ENCODE data around the gene NELL2. TPM values are rescaled to one million over a fixed set of nuclear protein-coding genes. Genes with fewer than 3 reads are reported as not detected.
"Not testable (repeated sequence)": the region's sequence is repeated elsewhere in the genome, so short reads cannot be mapped to it uniquely, and the experiment has no call there.

NELL2 gene
- total RNA-seq, 4 donors from 2014 or later: 2.6 to 32.3 (median 11.9) TPM

DNA sequence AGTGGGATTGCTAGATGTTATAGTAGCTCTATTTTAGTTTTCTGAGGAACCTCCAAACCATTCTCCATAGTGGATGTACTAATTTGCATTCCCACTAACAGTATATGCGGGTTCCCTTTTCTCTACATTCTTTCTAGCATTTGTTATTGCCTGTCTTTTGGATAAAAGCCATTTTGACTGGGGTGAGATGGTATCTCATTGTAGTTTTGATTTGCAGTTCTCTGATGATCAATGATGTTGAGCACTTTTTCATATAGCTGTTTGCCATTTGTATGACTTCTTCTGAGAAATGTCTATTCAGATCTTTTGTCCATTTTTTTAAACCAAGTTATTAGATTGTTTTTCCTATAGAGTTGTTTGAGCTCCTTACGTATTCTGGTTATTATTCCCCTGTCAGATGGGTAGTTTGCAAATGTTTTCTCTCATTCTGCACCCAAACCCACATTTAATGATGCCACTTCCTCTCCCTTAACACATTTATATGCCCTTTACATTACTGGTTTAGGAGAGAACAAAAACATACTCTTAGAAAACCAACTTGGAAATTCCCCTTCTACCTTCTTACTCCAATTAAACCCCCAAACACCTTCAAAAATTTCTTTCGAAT, 48.2 kb downstream of the NELL2 start:
- no peak for TF ChIP-seq POLR2A (IDR thresholded peaks at IDR 0.05)
- TF ChIP-seq, protein P1, sequence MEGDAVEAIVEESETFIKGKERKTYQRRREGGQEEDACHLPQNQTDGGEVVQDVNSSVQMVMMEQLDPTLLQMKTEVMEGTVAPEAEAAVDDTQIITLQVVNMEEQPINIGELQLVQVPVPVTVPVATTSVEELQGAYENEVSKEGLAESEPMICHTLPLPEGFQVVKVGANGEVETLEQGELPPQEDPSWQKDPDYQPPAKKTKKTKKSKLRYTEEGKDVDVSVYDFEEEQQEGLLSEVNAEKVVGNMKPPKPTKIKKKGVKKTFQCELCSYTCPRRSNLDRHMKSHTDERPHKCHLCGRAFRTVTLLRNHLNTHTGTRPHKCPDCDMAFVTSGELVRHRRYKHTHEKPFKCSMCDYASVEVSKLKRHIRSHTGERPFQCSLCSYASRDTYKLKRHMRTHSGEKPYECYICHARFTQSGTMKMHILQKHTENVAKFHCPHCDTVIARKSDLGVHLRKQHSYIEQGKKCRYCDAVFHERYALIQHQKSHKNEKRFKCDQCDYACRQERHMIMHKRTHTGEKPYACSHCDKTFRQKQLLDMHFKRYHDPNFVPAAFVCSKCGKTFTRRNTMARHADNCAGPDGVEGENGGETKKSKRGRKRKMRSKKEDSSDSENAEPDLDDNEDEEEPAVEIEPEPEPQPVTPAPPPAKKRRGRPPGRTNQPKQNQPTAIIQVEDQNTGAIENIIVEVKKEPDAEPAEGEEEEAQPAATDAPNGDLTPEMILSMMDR (IDR thresholded peaks at IDR 0.05): no peak
- intact Hi-C loops (cut with DNase I; ENCODE audit: low total_unique reads): no loop called here
- H3K4me3 ChIP-seq (ENCODE audit: low read depth, poor library complexity, severe bottlenecking): no peak overlapping the region
- WGBS, 2 donors: 74 to 81% methylated on average over 3 of the region's 3 CpGs
- no peak for DNase-seq (ENCODE audit: low spot score in 2 of 2)

DNA sequence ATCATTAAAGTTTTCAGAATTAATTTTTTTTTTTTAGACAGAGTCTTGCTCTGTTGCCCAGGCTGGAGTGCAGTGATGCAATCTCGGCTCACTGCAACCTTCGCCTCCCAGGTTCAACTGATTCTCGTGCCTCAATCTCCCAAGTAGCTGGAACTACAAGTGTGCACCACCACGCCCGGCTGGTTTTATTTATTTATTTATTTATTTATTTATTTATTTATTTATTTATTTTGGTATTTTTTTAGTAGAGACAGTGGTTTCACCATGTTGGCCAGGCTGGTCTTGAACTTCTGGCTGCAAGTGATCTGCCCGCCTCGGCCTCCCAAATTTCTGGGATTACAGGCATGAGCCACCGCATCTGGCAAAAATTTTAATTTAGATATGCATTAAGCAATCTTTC, 54.4 kb downstream of the NELL2 start:
- intact Hi-C loops (cut with DNase I; ENCODE audit: low total_unique reads); DNase-seq (ENCODE audit: low spot score in 2 of 2): not testable (repeated sequence)
- 93 to 97% methylated on average over 8 of the region's 8 CpGs for WGBS, 2 donors

DNA sequence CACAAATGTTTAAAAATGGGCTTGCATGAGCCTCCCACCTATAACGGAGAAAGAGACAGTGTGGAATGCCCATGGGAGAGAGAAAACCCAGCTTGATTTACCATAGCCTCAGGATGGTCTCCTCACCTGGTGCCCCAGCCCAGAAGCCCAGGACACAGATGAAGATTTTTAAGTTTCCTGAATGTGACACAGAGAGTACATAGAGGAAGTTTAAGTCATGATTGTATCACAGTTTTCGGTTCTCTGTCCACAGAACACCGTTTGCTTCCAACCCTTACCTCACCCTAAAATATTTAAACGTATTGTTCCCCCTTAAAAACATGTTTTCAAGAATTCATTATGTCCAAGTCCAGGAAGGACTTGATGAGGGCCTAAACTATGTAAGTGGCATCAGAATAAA, 56.2 kb downstream of the NELL2 start:
- TF ChIP-seq POLR2A (IDR thresholded peaks at IDR 0.05): no peak
- TF ChIP-seq, protein P1 (IDR thresholded peaks at IDR 0.05): no peak
- WGBS, 2 donors: 80 to 88% methylated on average over 4 of the region's 4 CpGs
- no peak overlapping the region for H3K4me3 ChIP-seq (ENCODE audit: low read depth, poor library complexity, severe bottlenecking)
- no peak for DNase-seq (ENCODE audit: low spot score in 2 of 2)
- intact Hi-C loops (cut with DNase I; ENCODE audit: low total_unique reads): no loop called here

More for the DNA sequence above, 54.4 kb downstream of the NELL2 start:
- not testable (repeated sequence) for H3K4me3 ChIP-seq (ENCODE audit: low read depth, poor library complexity, severe bottlenecking)

DNA sequence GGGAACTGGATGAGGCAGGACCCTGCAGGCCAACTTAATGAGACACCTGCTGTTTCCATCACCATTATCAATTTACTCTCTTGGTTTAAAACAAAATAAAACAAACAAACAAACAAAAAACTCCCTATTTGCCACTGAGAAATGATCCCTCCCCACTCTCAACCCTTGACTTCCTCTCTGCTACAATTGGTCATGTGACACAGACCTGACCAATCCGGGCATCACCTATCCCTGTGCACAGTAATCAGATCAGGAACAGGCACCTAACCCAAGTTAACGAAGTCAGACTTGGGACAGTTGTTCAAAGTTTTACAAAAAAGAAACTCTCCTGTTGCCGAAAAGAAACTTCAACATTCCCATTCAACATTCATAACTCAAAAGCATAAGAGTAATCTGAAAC, 58.4 kb downstream of the NELL2 start:
- no peak for DNase-seq (ENCODE audit: low spot score in 2 of 2)
- WGBS, 2 donors: 92 to 93% methylated on average over 3 of the region's 3 CpGs
- TF ChIP-seq, protein P1 (IDR thresholded peaks at IDR 0.05): no peak
- no peak for TF ChIP-seq POLR2A (IDR thresholded peaks at IDR 0.05)
- intact Hi-C loops (cut with DNase I; ENCODE audit: low total_unique reads): no loop called here
- no peak overlapping the region for H3K4me3 ChIP-seq (ENCODE audit: low read depth, poor library complexity, severe bottlenecking)

DNA sequence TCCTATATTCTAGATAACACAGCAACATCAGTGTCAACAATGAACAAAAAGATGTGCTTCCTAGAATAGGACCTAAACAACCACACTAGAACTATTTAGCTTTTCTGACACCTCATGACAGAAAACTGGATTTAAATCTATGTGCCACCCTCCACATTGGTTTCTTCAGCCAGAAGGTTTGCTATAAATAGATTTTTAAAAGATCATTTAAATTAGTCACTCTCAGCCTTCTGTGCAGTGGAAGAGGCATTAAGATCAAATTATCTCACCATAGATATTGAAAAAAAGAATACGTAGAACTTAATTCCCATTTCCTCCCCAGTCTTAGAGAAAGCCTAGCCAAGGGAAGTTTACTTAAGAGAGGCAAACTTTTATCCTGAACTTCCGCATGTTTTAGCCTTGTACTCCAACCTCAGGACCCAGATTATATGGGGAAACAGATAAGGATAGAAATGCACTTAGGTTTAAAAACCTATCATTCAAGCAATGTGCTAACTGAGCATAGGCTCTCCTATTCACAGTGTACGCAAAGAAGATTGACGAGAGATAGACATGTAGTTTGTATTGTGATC, 59.6 kb downstream of the NELL2 start:
- intact Hi-C loops (cut with DNase I; ENCODE audit: low total_unique reads): no loop called here
- H3K4me3 ChIP-seq (ENCODE audit: low read depth, poor library complexity, severe bottlenecking): no peak overlapping the region
- no peak for TF ChIP-seq POLR2A (IDR thresholded peaks at IDR 0.05)
- TF ChIP-seq, protein P1 (IDR thresholded peaks at IDR 0.05): no peak
- WGBS, 2 donors: 87 to 89% methylated on average over 4 of the region's 4 CpGs
- DNase-seq (ENCODE audit: low spot score in 2 of 2): no peak

DNA sequence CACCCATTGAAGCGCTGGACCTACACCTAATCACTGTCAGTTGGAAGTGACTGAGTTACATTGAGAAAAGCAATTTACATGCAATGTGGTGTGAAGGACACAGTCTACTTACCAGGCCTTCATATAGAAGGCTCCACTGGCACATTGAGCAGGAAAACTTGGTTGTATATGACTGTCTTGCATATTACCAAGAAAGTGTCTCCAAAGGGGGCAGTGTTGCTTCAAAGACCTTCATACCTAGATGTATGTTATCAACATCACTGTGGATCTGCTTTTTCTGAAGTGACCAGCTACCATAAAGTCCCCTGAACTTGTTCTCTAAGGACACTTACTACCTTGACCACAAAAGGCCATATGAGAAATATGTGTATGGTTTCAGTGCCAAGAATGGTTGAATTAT, 64.1 kb downstream of the NELL2 start:
- H3K4me3 ChIP-seq (ENCODE audit: low read depth, poor library complexity, severe bottlenecking): no peak overlapping the region
- no peak for TF ChIP-seq POLR2A (IDR thresholded peaks at IDR 0.05)
- TF ChIP-seq, protein P1 (IDR thresholded peaks at IDR 0.05): no peak
- 100% methylated on average over 1 of the region's 1 CpG for WGBS, 2 donors
- DNase-seq (ENCODE audit: low spot score in 2 of 2): no peak
- intact Hi-C loops (cut with DNase I; ENCODE audit: low total_unique reads): no loop called here

All from lower leg skin (tissue), 4 donors.